Neuronal stem cell (in vitro differentiated cells): ENCODE measurements around the gene CAB39.

Source experiments
- DNase-seq: peaks from one replicate; pipeline ENCODE4 v3.0.0-alpha.2; 2013; ENCODE audit warnings: low spot score
- H2AFZ ChIP-seq: one replicate; pipeline ENCODE4 v1.6.1; 2013; ENCODE audit warnings: mild to moderate bottlenecking, low read length, inconsistent platforms
- H2AK5ac ChIP-seq: 2 replicates; pipeline ENCODE4 v1.6.1; 2013; ENCODE audit warnings: low read depth, mild to moderate bottlenecking, inconsistent platforms, low read length, moderate library complexity, mixed read lengths
- H2BK120ac ChIP-seq: 2 replicates; pipeline ENCODE4 v1.6.1; 2013; ENCODE audit warnings: low read depth, mild to moderate bottlenecking, inconsistent platforms, low read length, moderate library complexity, mixed read lengths
- H2BK12ac ChIP-seq: one replicate; pipeline ENCODE4 v1.6.1; 2013; ENCODE audit warnings: low read length, inconsistent platforms
- H2BK15ac ChIP-seq: 2 replicates; pipeline ENCODE4 v1.6.1; 2013; ENCODE audit warnings: mild to moderate bottlenecking, low read length, inconsistent platforms, mixed read lengths
- H2BK5ac ChIP-seq: one replicate; pipeline ENCODE4 v1.6.1; 2013; ENCODE audit warnings: inconsistent platforms, mild to moderate bottlenecking, low read length, moderate library complexity
- H3K14ac ChIP-seq: one replicate; pipeline ENCODE4 v1.6.1; 2013; ENCODE audit warnings: low read length, inconsistent platforms
- H3K18ac ChIP-seq: 2 replicates; pipeline ENCODE4 v1.6.1; 2013; ENCODE audit warnings: low read length, inconsistent platforms
- H3K23ac ChIP-seq: 2 replicates; pipeline ENCODE4 v1.6.1; 2013; ENCODE audit warnings: low read depth, mild to moderate bottlenecking, mixed read lengths, low read length, inconsistent platforms; ENCODE audit not compliant: poor library complexity
- H3K27ac ChIP-seq: replicated peaks from 3 replicates; pipeline ENCODE4 v1.5.1; 2013; ENCODE audit warnings: low read length, inconsistent platforms
- H3K27me3 ChIP-seq, 3 experiments: 2 replicates each; pipeline ENCODE4 v1.6.1; 2013; ENCODE audit warnings: low read length in 3 of 3, mild to moderate bottlenecking in 2 of 3, inconsistent platforms in 1 of 3, low read depth in 1 of 3, mixed read lengths in 1 of 3, moderate library complexity in 1 of 3; ENCODE audit not compliant: control insufficient read depth in 3 of 3, insufficient read depth in 3 of 3
- H3K36me3 ChIP-seq, 2 donors: replicated peaks in 1 of 2; 2 replicates each; pipeline ENCODE4 v1.6.1; 2013; ENCODE audit warnings: low read length in 2 of 2; ENCODE audit not compliant: control insufficient read depth in 2 of 2, insufficient read depth in 2 of 2
- H3K4ac ChIP-seq: 2 replicates; pipeline ENCODE4 v1.6.1; 2013; ENCODE audit warnings: inconsistent platforms, mild to moderate bottlenecking, low read length, moderate library complexity
- H3K4me1 ChIP-seq, 2 donors: 1 replicate in 1 of 2; 2 replicates in 1 of 2; pipeline ENCODE4 v1.6.1; 2013; ENCODE audit warnings: low read length in 2 of 2, low read depth in 1 of 2; ENCODE audit not compliant: control insufficient read depth in 2 of 2, insufficient read depth in 1 of 2
- H3K4me2 ChIP-seq: one replicate; pipeline ENCODE4 v1.6.1; 2013; ENCODE audit warnings: mild to moderate bottlenecking, low read length, inconsistent platforms; ENCODE audit not compliant: insufficient read depth, poor library complexity, severe bottlenecking
- H3K4me3 ChIP-seq, 2 donors: 2 replicates each; pipeline ENCODE4 v1.5.1; 2013; ENCODE audit warnings: low read length in 2 of 2, mild to moderate bottlenecking in 2 of 2, inconsistent platforms in 1 of 2, moderate library complexity in 1 of 2
- H3K79me1 ChIP-seq: one replicate; pipeline ENCODE4 v1.6.1; 2013; ENCODE audit warnings: low read depth, mild to moderate bottlenecking, inconsistent platforms, low read length, moderate library complexity
- H3K9ac ChIP-seq: one replicate; pipeline ENCODE4 v1.6.1; 2013; ENCODE audit warnings: mild to moderate bottlenecking, low read depth, low read length, inconsistent platforms; ENCODE audit not compliant: poor library complexity
- H3K9me3 ChIP-seq, 2 donors: replicated peaks in 1 of 2; 2 replicates each; pipeline versions ENCODE3 to v1.6.1; 2013; ENCODE audit warnings: low read length in 2 of 2, mild to moderate bottlenecking in 2 of 2, inconsistent platforms in 1 of 2, low read depth in 1 of 2, mixed read lengths in 1 of 2, moderate library complexity in 1 of 2; ENCODE audit not compliant: control insufficient read depth in 2 of 2, insufficient read depth in 1 of 2
- H4K8ac ChIP-seq: one replicate; pipeline ENCODE4 v1.6.1; 2013; ENCODE audit warnings: low read depth, mild to moderate bottlenecking, inconsistent platforms, low read length, moderate library complexity
- H4K91ac ChIP-seq: one replicate; pipeline ENCODE4 v1.6.1; 2013; ENCODE audit warnings: low read length, low read depth, mild to moderate bottlenecking, inconsistent platforms; ENCODE audit not compliant: poor library complexity
- WGBS, 2 donors: extraction: QIAGEN DNeasy Blood & Tissue Kit; methylation state at CpG; one replicate each; pipeline ENCODE4 v1.1.7; 2013; ENCODE audit warnings: missing lambda C conversion rate in 2 of 2, mixed read lengths in 1 of 2; ENCODE audit not compliant: insufficient read length in 2 of 2, insufficient replicate concordance in 1 of 2; ENCODE audit errors: extremely low coverage in 2 of 2; 5-methylcytosine and 5-hydroxymethylcytosine counted together

CAB39 gene

GRCh38 chr2:230823264-230823964, 110.8 kb downstream of the CAB39 start:
- no peak overlapping the region for H3K18ac ChIP-seq
- no peak overlapping the region for H2BK120ac ChIP-seq
- H3K4me1 ChIP-seq: no peaks in the 10 kb centered on the region
- no CpG with 5 or more reads among the region's 10 CpGs for WGBS, 2 donors
- H2AK5ac ChIP-seq: peak overlapping the region; percentile 68
- H4K91ac ChIP-seq: no peak overlapping the region
- peak overlapping the region; percentile 19 for H2BK5ac ChIP-seq
- no peak overlapping the region for H4K8ac ChIP-seq
- H3K27me3 ChIP-seq: no peaks in the 10 kb centered on the region
- peak overlapping the region; percentile 57 for H3K9ac ChIP-seq
- H3K36me3 ChIP-seq: peaks cover 8 to 21% of the 10 kb centered on the region in 2 donors
- no peaks in the 10 kb centered on the region for H3K79me1 ChIP-seq
- H3K27ac ChIP-seq: no peak overlapping the region
- H2AFZ ChIP-seq: no peak overlapping the region
- no peak overlapping the region for H3K4me3 ChIP-seq
- no peak overlapping the region for H3K23ac ChIP-seq
- peak overlapping the region; percentile 4 for H3K4me2 ChIP-seq
- no peak overlapping the region for H3K4ac ChIP-seq
- H2BK15ac ChIP-seq: no peak overlapping the region
- no peak for DNase-seq
- no peaks in the 10 kb centered on the region for H3K9me3 ChIP-seq
- no peak overlapping the region for H2BK12ac ChIP-seq
- H3K14ac ChIP-seq: no peak overlapping the region

GRCh38 chr2:230824406-230824978, 111.8 kb downstream of the CAB39 start:
- Histone ChIP-seq H4K8ac (no peak overlapping the region), H3K4me3 (no peak overlapping the region), H3K9me3 (no peaks in the 10 kb centered on the region), H2AFZ (peak overlapping the region; percentile 80), H3K14ac (no peak overlapping the region), H3K79me1 (no peaks in the 10 kb centered on the region), H3K27ac (no peak overlapping the region), H3K4me2 (no peak overlapping the region), H2BK15ac (no peak overlapping the region), H3K23ac (no peak overlapping the region), H3K18ac (no peak overlapping the region), H2AK5ac (no peak overlapping the region), H3K9ac (no peak overlapping the region), H4K91ac (no peak overlapping the region), H3K4me1 (no peaks in the 10 kb centered on the region), H2BK120ac (no peak overlapping the region), H2BK5ac (no peak overlapping the region), H2BK12ac (no peak overlapping the region), H3K27me3 (no peaks in the 10 kb centered on the region), H3K36me3 (peaks cover 5 to 10% of the 10 kb centered on the region in 2 donors), H3K4ac (no peak overlapping the region)
- no CpG with 5 or more reads among the region's 14 CpGs for WGBS, 2 donors
- peak; percentile 89 for DNase-seq

DNA sequence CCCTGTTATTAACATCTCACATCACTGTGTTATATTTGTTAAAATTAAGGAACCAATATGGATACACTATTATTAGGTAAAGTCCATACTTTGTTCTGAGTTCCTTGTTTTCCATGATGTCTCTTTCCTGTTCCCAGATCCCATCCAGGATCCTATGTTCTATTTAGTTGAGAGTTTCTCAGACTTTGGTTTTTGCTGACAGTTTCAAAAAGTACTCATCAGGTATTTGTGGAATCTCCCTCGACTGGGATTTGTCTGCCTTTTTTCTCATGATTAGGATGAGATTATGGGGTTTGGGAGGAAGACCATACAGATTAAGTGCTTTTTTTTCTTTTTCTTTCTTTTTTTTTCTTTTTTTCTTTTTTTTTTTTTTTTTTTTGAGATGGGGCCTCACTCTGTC, 112.7 kb downstream of the CAB39 start:
- Histone ChIP-seq H2BK5ac (no peak overlapping the region), H3K18ac (no peak overlapping the region), H2AK5ac (no peak overlapping the region), H3K79me1 (no peaks in the 10 kb centered on the region), H2BK15ac (no peak overlapping the region), H3K27ac (no peak overlapping the region), H4K8ac (no peak overlapping the region), H3K4me3 (no peak overlapping the region), H4K91ac (no peak overlapping the region), H3K4me1 (no peaks in the 10 kb centered on the region), H2BK12ac (no peak overlapping the region), H3K14ac (no peak overlapping the region), H3K36me3 (peaks cover 2 to 4% of the 10 kb centered on the region in 2 donors), H2AFZ (no peak overlapping the region), H3K4me2 (no peak overlapping the region), H3K9me3 (peaks cover 3 to 4% of the 10 kb centered on the region in 2 donors), H3K27me3 (no peaks in the 10 kb centered on the region), H2BK120ac (no peak overlapping the region), H3K23ac (no peak overlapping the region), H3K9ac (no peak overlapping the region), H3K4ac (no peak overlapping the region)
- no CpG with 5 or more reads among the region's 1 CpG for WGBS, 2 donors
- DNase-seq: no peak

DNA sequence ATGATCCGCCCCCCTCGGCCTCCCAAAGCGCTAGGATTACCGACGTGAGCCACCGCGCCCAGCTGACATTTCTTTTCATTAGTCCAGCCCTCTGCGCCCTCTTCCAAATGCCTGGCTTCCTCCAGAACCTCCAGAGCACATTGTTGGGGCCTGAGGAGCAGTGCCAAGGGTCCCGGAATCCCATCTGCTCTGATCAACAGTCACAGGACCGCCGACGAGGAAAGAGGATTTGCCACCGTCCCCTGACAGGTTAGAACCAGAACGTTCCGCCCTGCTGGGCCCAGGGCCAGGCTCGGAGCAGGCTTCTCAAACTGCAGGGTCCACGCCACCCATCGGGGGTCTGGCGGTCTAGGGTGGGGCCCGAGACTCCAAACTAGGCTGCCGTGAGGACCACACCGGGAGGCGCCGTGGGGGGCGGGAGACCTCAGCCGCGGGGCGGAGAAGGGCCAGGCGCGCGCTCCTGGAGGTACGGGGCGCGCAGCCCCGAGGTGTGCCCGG, 115.2 kb downstream of the CAB39 start:
- H3K4me2 ChIP-seq: no peak overlapping the region
- no peaks in the 10 kb centered on the region for H3K79me1 ChIP-seq
- no peak overlapping the region for H2AFZ ChIP-seq
- WGBS, 2 donors: no CpG with 5 or more reads among the region's 36 CpGs
- H3K18ac ChIP-seq: no peak overlapping the region
- no peak overlapping the region for H2BK15ac ChIP-seq
- H2BK12ac ChIP-seq: no peak overlapping the region
- no peak overlapping the region for H4K8ac ChIP-seq
- H3K9me3 ChIP-seq: peaks cover 3 to 4% of the 10 kb centered on the region in 2 donors
- no peaks in the 10 kb centered on the region for H3K36me3 ChIP-seq
- no peak overlapping the region for H3K27ac ChIP-seq
- no peak overlapping the region for H2AK5ac ChIP-seq
- H3K23ac ChIP-seq: no peak overlapping the region
- DNase-seq: no peak
- no peak overlapping the region for H3K4ac ChIP-seq
- no peaks in the 10 kb centered on the region for H3K4me1 ChIP-seq
- H3K14ac ChIP-seq: no peak overlapping the region
- H3K27me3 ChIP-seq: no peaks in the 10 kb centered on the region
- H2BK5ac ChIP-seq: no peak overlapping the region
- no peak overlapping the region for H4K91ac ChIP-seq
- H3K9ac ChIP-seq: no peak overlapping the region
- H2BK120ac ChIP-seq: no peak overlapping the region
- H3K4me3 ChIP-seq: no peak overlapping the region
